Neuronal stem cell (in vitro differentiated cells): Measurements from ENCODE around the gene PSMB8.
A peak's percentile ranks its signal among the peaks of the same experiment; 100 is the strongest.
"Not testable (repeated sequence)": the region's sequence is repeated elsewhere in the genome, so short reads cannot be mapped to it uniquely, and the experiment has no call there.

Experiments used
- DNase-seq: peaks from one replicate; pipeline ENCODE4 v3.0.0-alpha.2; 2013; ENCODE audit warnings: low spot score
- H2AFZ ChIP-seq: one replicate; pipeline ENCODE4 v1.6.1; 2013; ENCODE audit warnings: mild to moderate bottlenecking, low read length, inconsistent platforms
- H2AK5ac ChIP-seq: 2 replicates; pipeline ENCODE4 v1.6.1; 2013; ENCODE audit warnings: low read depth, mild to moderate bottlenecking, inconsistent platforms, low read length, moderate library complexity, mixed read lengths
- H2BK120ac ChIP-seq: 2 replicates; pipeline ENCODE4 v1.6.1; 2013; ENCODE audit warnings: low read depth, mild to moderate bottlenecking, inconsistent platforms, low read length, moderate library complexity, mixed read lengths
- H2BK12ac ChIP-seq: one replicate; pipeline ENCODE4 v1.6.1; 2013; ENCODE audit warnings: low read length, inconsistent platforms
- H2BK15ac ChIP-seq: 2 replicates; pipeline ENCODE4 v1.6.1; 2013; ENCODE audit warnings: mild to moderate bottlenecking, low read length, inconsistent platforms, mixed read lengths
- H2BK5ac ChIP-seq: one replicate; pipeline ENCODE4 v1.6.1; 2013; ENCODE audit warnings: inconsistent platforms, mild to moderate bottlenecking, low read length, moderate library complexity
- H3K14ac ChIP-seq: one replicate; pipeline ENCODE4 v1.6.1; 2013; ENCODE audit warnings: low read length, inconsistent platforms
- H3K18ac ChIP-seq: 2 replicates; pipeline ENCODE4 v1.6.1; 2013; ENCODE audit warnings: low read length, inconsistent platforms
- H3K23ac ChIP-seq: 2 replicates; pipeline ENCODE4 v1.6.1; 2013; ENCODE audit warnings: low read depth, mild to moderate bottlenecking, mixed read lengths, low read length, inconsistent platforms; ENCODE audit not compliant: poor library complexity
- H3K27ac ChIP-seq: replicated peaks from 3 replicates; pipeline ENCODE4 v1.5.1; 2013; ENCODE audit warnings: low read length, inconsistent platforms
- H3K27me3 ChIP-seq, 3 experiments: 2 replicates each; pipeline ENCODE4 v1.6.1; 2013; ENCODE audit warnings: low read length in 3 of 3, mild to moderate bottlenecking in 2 of 3, inconsistent platforms in 1 of 3, low read depth in 1 of 3, mixed read lengths in 1 of 3, moderate library complexity in 1 of 3; ENCODE audit not compliant: control insufficient read depth in 3 of 3, insufficient read depth in 3 of 3
- H3K36me3 ChIP-seq, 2 donors: replicated peaks in 1 of 2; 2 replicates each; pipeline ENCODE4 v1.6.1; 2013; ENCODE audit warnings: low read length in 2 of 2; ENCODE audit not compliant: control insufficient read depth in 2 of 2, insufficient read depth in 2 of 2
- H3K4ac ChIP-seq: 2 replicates; pipeline ENCODE4 v1.6.1; 2013; ENCODE audit warnings: inconsistent platforms, mild to moderate bottlenecking, low read length, moderate library complexity
- H3K4me1 ChIP-seq, 2 donors: 1 replicate in 1 of 2; 2 replicates in 1 of 2; pipeline ENCODE4 v1.6.1; 2013; ENCODE audit warnings: low read length in 2 of 2, low read depth in 1 of 2; ENCODE audit not compliant: control insufficient read depth in 2 of 2, insufficient read depth in 1 of 2
- H3K4me2 ChIP-seq: one replicate; pipeline ENCODE4 v1.6.1; 2013; ENCODE audit warnings: mild to moderate bottlenecking, low read length, inconsistent platforms; ENCODE audit not compliant: insufficient read depth, poor library complexity, severe bottlenecking
- H3K4me3 ChIP-seq, 2 donors: 2 replicates each; pipeline ENCODE4 v1.5.1; 2013; ENCODE audit warnings: low read length in 2 of 2, mild to moderate bottlenecking in 2 of 2, inconsistent platforms in 1 of 2, moderate library complexity in 1 of 2
- H3K79me1 ChIP-seq: one replicate; pipeline ENCODE4 v1.6.1; 2013; ENCODE audit warnings: low read depth, mild to moderate bottlenecking, inconsistent platforms, low read length, moderate library complexity
- H3K9ac ChIP-seq: one replicate; pipeline ENCODE4 v1.6.1; 2013; ENCODE audit warnings: mild to moderate bottlenecking, low read depth, low read length, inconsistent platforms; ENCODE audit not compliant: poor library complexity
- H3K9me3 ChIP-seq, 2 donors: replicated peaks in 1 of 2; 2 replicates each; pipeline versions ENCODE3 to v1.6.1; 2013; ENCODE audit warnings: low read length in 2 of 2, mild to moderate bottlenecking in 2 of 2, inconsistent platforms in 1 of 2, low read depth in 1 of 2, mixed read lengths in 1 of 2, moderate library complexity in 1 of 2; ENCODE audit not compliant: control insufficient read depth in 2 of 2, insufficient read depth in 1 of 2
- H4K8ac ChIP-seq: one replicate; pipeline ENCODE4 v1.6.1; 2013; ENCODE audit warnings: low read depth, mild to moderate bottlenecking, inconsistent platforms, low read length, moderate library complexity
- H4K91ac ChIP-seq: one replicate; pipeline ENCODE4 v1.6.1; 2013; ENCODE audit warnings: low read length, low read depth, mild to moderate bottlenecking, inconsistent platforms; ENCODE audit not compliant: poor library complexity
- WGBS, 2 donors: extraction: QIAGEN DNeasy Blood & Tissue Kit; methylation state at CpG; one replicate each; pipeline ENCODE4 v1.1.7; 2013; ENCODE audit warnings: missing lambda C conversion rate in 2 of 2, mixed read lengths in 1 of 2; ENCODE audit not compliant: insufficient read length in 2 of 2, insufficient replicate concordance in 1 of 2; ENCODE audit errors: extremely low coverage in 2 of 2; 5-methylcytosine and 5-hydroxymethylcytosine counted together

Gene PSMB8

GRCh38 chr6:32873947-32874346, 30.1 kb upstream of the PSMB8 start:
- not testable (repeated sequence) for H2BK15ac ChIP-seq, H3K36me3 ChIP-seq, H4K8ac ChIP-seq, H3K4ac ChIP-seq, H3K4me3 ChIP-seq, DNase-seq, H4K91ac ChIP-seq, H3K9me3 ChIP-seq, H3K23ac ChIP-seq, H2BK12ac ChIP-seq, H2BK5ac ChIP-seq, H3K4me2 ChIP-seq, H3K18ac ChIP-seq, H3K9ac ChIP-seq, H3K79me1 ChIP-seq, H3K27ac ChIP-seq, H3K4me1 ChIP-seq, H2AFZ ChIP-seq, H2BK120ac ChIP-seq, H2AK5ac ChIP-seq, H3K14ac ChIP-seq
- H3K27me3 ChIP-seq, result peaks cover 0 to 13% (median 2%) of the 10 kb centered on the region in 3 experiments
- WGBS, 2 donors, result no CpG with 5 or more reads among the region's 1 CpG

- Histone ChIP-seq H3K23ac (no peak overlapping the region), H3K4me2 (no peak overlapping the region), H3K4me1 (no peaks in the 10 kb centered on the region), H2BK5ac (no peak overlapping the region), H3K9me3 (no peaks in the 10 kb centered on the region), H3K9ac (no peak overlapping the region), H3K27ac (no peak overlapping the region), H2BK12ac (no peak overlapping the region), H3K79me1 (no peaks in the 10 kb centered on the region), H3K27me3 (peaks cover 0 to 46% (median 2%) of the 10 kb centered on the region in 3 experiments), H4K8ac (no peak overlapping the region), H4K91ac (no peak overlapping the region), H3K36me3 (no peaks in the 10 kb centered on the region), H3K14ac (no peak overlapping the region), H3K4ac (no peak overlapping the region), H3K4me3 (no peak overlapping the region), H2AFZ (no peak overlapping the region), H2AK5ac (no peak overlapping the region), H2BK15ac (no peak overlapping the region), H3K18ac (no peak overlapping the region), H2BK120ac (no peak overlapping the region)
- WGBS, 2 donors, result no CpG with 5 or more reads among the region's 5 CpGs
- peak; percentile 86 for DNase-seq
Measured at GRCh38 chr6:32868257-32868788, 24.5 kb upstream of the PSMB8 start.

- no peaks in the 10 kb centered on the region for H3K9me3 ChIP-seq
- H3K4ac ChIP-seq, result no peak overlapping the region
- DNase-seq, result no peak
- H2AK5ac ChIP-seq, result no peak overlapping the region
- H4K91ac ChIP-seq, result no peak overlapping the region
- H2AFZ ChIP-seq, result no peak overlapping the region
- H3K36me3 ChIP-seq, result no peaks in the 10 kb centered on the region
- H3K18ac ChIP-seq, result no peak overlapping the region
- no peak overlapping the region for H3K14ac ChIP-seq
- no peaks in the 10 kb centered on the region for H3K4me1 ChIP-seq
- H3K4me2 ChIP-seq, result no peak overlapping the region
- no peak overlapping the region for H3K9ac ChIP-seq
- no peak overlapping the region for H2BK15ac ChIP-seq
- H2BK120ac ChIP-seq, result no peak overlapping the region
- peaks cover 0 to 47% (median 2%) of the 10 kb centered on the region in 3 experiments for H3K27me3 ChIP-seq
- WGBS, 2 donors, result no CpG with 5 or more reads among the region's 8 CpGs
- no peak overlapping the region for H3K4me3 ChIP-seq
- H3K27ac ChIP-seq, result no peak overlapping the region
- no peak overlapping the region for H2BK12ac ChIP-seq
- no peak overlapping the region for H2BK5ac ChIP-seq
- no peak overlapping the region for H4K8ac ChIP-seq
- H3K79me1 ChIP-seq, result no peaks in the 10 kb centered on the region
- H3K23ac ChIP-seq, result no peak overlapping the region
Measured at GRCh38 chr6:32867554-32868256, 23.9 kb upstream of the PSMB8 start.

GRCh38 chr6:32867022-32867477, 23.2 kb upstream of the PSMB8 start:
- H3K4me3 ChIP-seq, result no peak overlapping the region
- no peaks in the 10 kb centered on the region for H3K36me3 ChIP-seq
- no peaks in the 10 kb centered on the region for H3K4me1 ChIP-seq
- no peak overlapping the region for H3K14ac ChIP-seq
- no peak overlapping the region for H4K8ac ChIP-seq
- H3K9me3 ChIP-seq, result no peaks in the 10 kb centered on the region
- H2AK5ac ChIP-seq, result no peak overlapping the region
- H3K18ac ChIP-seq, result no peak overlapping the region
- H3K9ac ChIP-seq, result no peak overlapping the region
- H4K91ac ChIP-seq, result no peak overlapping the region
- H3K23ac ChIP-seq, result no peak overlapping the region
- no peak overlapping the region for H3K4ac ChIP-seq
- H3K27ac ChIP-seq, result no peak overlapping the region
- H2BK12ac ChIP-seq, result no peak overlapping the region
- H3K27me3 ChIP-seq, result peaks cover 0 to 47% (median 2%) of the 10 kb centered on the region in 3 experiments
- H2AFZ ChIP-seq, result no peak overlapping the region
- WGBS, 2 donors, result no CpG with 5 or more reads among the region's 3 CpGs
- H2BK5ac ChIP-seq, result no peak overlapping the region
- H3K4me2 ChIP-seq, result no peak overlapping the region
- no peak for DNase-seq
- no peak overlapping the region for H2BK120ac ChIP-seq
- H2BK15ac ChIP-seq, result no peak overlapping the region
- no peaks in the 10 kb centered on the region for H3K79me1 ChIP-seq
